NT2/D1 (cell line): ENCODE data around the gene MLLT6.

Source experiments
- SUZ12 ChIP-seq: IDR thresholded peaks from 2 replicates; pipeline ENCODE4 v1.6.1; 2011; ENCODE audit not compliant: insufficient read length, insufficient read depth; ENCODE audit errors: extremely low read depth
- YY1 ChIP-seq: IDR thresholded peaks from 2 replicates; pipeline ENCODE4 v1.6.1; 2011; ENCODE audit not compliant: insufficient read length, insufficient read depth

DNA sequence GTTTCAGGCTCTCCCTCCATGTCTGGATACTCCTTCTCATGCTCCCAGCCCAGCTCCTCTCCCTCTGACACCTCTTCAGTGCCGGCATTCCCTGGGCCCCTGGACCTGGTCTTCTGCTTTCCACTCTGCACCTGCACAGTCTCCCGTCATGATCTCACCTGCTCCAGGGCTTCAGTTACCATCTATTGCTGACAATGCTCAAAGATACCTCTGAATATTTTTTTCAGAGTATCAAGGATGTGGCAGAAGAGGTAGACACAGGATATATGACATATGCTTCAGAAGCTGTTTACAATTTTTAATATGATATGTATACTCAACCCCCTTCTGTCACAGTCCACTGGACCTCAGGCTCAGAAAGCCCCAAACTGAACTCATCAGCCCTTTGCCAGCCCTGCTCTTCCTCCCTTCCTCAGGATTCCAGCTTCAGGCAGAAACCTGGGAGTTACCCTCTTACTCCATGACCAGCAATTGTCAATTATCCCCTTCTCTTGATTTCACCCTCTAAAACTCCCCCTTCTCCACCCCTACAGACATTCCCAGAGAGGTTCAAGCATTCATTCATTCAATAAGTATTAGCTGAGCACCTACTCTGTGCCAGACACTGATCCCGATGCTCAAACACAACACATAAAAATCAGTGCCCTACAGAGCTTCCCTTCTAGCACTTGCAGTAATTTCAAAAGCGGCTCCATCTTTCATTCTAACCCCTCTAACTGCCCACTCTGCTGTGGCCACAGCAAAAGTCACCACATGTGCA lies 7.8 kb upstream of the MLLT6 start:
- TF ChIP-seq YY1 (no peak), SUZ12 (no peak)
